HFFc6 (cell line): ENCODE results near the gene AKT1. TPM values are rescaled to one million over a fixed set of nuclear protein-coding genes. Genes with fewer than 3 reads are reported as not detected.

Source experiments
- DNase-seq: peaks from one replicate; pipeline ENCODE4 v3.0.0-alpha.2; 2018
- H3K27ac Mint-ChIP-seq: 2 replicates; pipeline ENCODE4 v1.8.0; 2020; ENCODE audit warnings: mild to moderate bottlenecking, mixed read lengths
- H3K27me3 Mint-ChIP-seq: 2 replicates; pipeline ENCODE4 v1.8.0; 2021; ENCODE audit warnings: mild to moderate bottlenecking, moderate library complexity, mixed read lengths; ENCODE audit not compliant: insufficient read depth
- H3K36me3 Mint-ChIP-seq: 2 replicates; pipeline ENCODE4 v1.8.0; 2021; ENCODE audit warnings: low read depth, mixed read lengths
- H3K4me1 Mint-ChIP-seq: 2 replicates; pipeline ENCODE4 v1.8.0; 2020; ENCODE audit warnings: low read depth, mixed read lengths
- H3K4me3 Mint-ChIP-seq: 2 replicates; pipeline ENCODE4 v1.8.0; 2020; ENCODE audit warnings: mild to moderate bottlenecking, moderate library complexity, mixed read lengths
- H3K9me3 Mint-ChIP-seq: 2 replicates; pipeline ENCODE4 v1.8.0; 2020; ENCODE audit warnings: mild to moderate bottlenecking, mixed read lengths
- CTCF ChIP-seq: fragments of 200-600 bp; sonication (generic); IDR thresholded peaks from 2 replicates; pipeline ENCODE4 v1.5.0; 2021; ENCODE audit warnings: antibody characterized with exemption, mild to moderate bottlenecking
- total RNA-seq, 6 experiments: library from RNA; stranded (reverse); fragmentation: NEBNext Ultra II Directional; extraction: Animal tissue kit (Norgen Biotek cat#: 25700); gene quantifications; 2 replicates in 1 of 6; 3 replicates in 5 of 6; pipeline ENCODE4 v1.2.3, GENCODE V29; 2021

AKT1 gene
- total RNA-seq, 6 experiments from 2014 or later: 164 to 191 (median 173) TPM

GRCh38 chr14:104772707-104773504 lies 22.6 kb downstream of the AKT1 start:
- no peak for TF ChIP-seq CTCF
- Mint-ChIP-seq H3K27ac (no peak overlapping the region), H3K9me3 (no peaks in the 10 kb centered on the region), H3K27me3 (peaks cover 6% of the 10 kb centered on the region), H3K36me3 (peaks cover 11% of the 10 kb centered on the region), H3K4me3 (no peak overlapping the region; the same call in 1 of the 2 replicates), H3K4me1 (peaks cover 8% of the 10 kb centered on the region; the same call in 1 of the 2 replicates)
- DNase-seq: no peak

GRCh38 chr14:104771918-104772706 lies 23.4 kb downstream of the AKT1 start:
- Mint-ChIP-seq H3K4me1 (peaks cover 8% of the 10 kb centered on the region; the same call in 1 of the 2 replicates), H3K27ac (no peak overlapping the region), H3K9me3 (no peaks in the 10 kb centered on the region), H3K27me3 (peaks cover 6% of the 10 kb centered on the region), H3K36me3 (peaks cover 11% of the 10 kb centered on the region), H3K4me3 (no peak overlapping the region; the same call in 1 of the 2 replicates)
- no peak for TF ChIP-seq CTCF
- no peak for DNase-seq

GRCh38 chr14:104771374-104771773 lies 24.2 kb downstream of the AKT1 start:
- DNase-seq: no peak
- H3K27ac Mint-ChIP-seq: no peak overlapping the region; the same call in 1 of the 2 replicates

GRCh38 chr14:104770851-104771272 lies 24.7 kb downstream of the AKT1 start:
- H3K4me3 Mint-ChIP-seq: no peak overlapping the region
- H3K27me3 Mint-ChIP-seq: peaks cover 4% of the 10 kb centered on the region
- peaks cover 11% of the 10 kb centered on the region for H3K36me3 Mint-ChIP-seq
- H3K4me1 Mint-ChIP-seq: peaks cover 8% of the 10 kb centered on the region; the same call in 1 of the 2 replicates
- no peaks in the 10 kb centered on the region for H3K9me3 Mint-ChIP-seq
- peak; percentile 79 for TF ChIP-seq CTCF
- H3K27ac Mint-ChIP-seq: no peak overlapping the region; the same call in 1 of the 2 replicates
- no peak for DNase-seq

More at GRCh38 chr14:104771374-104771773, 24.2 kb downstream of the AKT1 start:
- Mint-ChIP-seq H3K36me3 (peaks cover 11% of the 10 kb centered on the region), H3K4me1 (peaks cover 8% of the 10 kb centered on the region; the same call in 1 of the 2 replicates), H3K9me3 (no peaks in the 10 kb centered on the region), H3K27me3 (peaks cover 4% of the 10 kb centered on the region), H3K4me3 (no peak overlapping the region)
- no peak for TF ChIP-seq CTCF

GRCh38 chr14:104770072-104770579 lies 25.4 kb downstream of the AKT1 start:
- peaks cover 4% of the 10 kb centered on the region for H3K27me3 Mint-ChIP-seq
- H3K4me1 Mint-ChIP-seq: peaks cover 8% of the 10 kb centered on the region; the same call in 1 of the 2 replicates
- DNase-seq: no peak
- peaks cover 17% of the 10 kb centered on the region for H3K36me3 Mint-ChIP-seq
- H3K4me3 Mint-ChIP-seq: no peak overlapping the region
- no peak for TF ChIP-seq CTCF
- H3K9me3 Mint-ChIP-seq: no peaks in the 10 kb centered on the region
- H3K27ac Mint-ChIP-seq: no peak overlapping the region
